Measurements from ENCODE around the gene GNAT3. TPM values are rescaled to one million over a fixed set of nuclear protein-coding genes. Genes with fewer than 3 reads are reported as not detected.

Gene GNAT3
- total RNA-seq, 4 donors from 2014 or later = not detected

GRCh38 chr7:80428161-80429054 is 83.5 kb downstream of the GNAT3 start:
- no peak overlapping the region for H3K4me3 ChIP-seq
- no peaks in the 10 kb centered on the region for H3K9me3 ChIP-seq
- WGBS, 2 donors (ENCODE audit: low coverage in 1 of 2) = 25 to 49% methylated on average over 7 to 9 of the region's 9 CpGs
- H3K36me3 ChIP-seq = no peaks in the 10 kb centered on the region
- peak; percentile 16 for ATAC-seq
- TF ChIP-seq EP300 (IDR thresholded peaks at IDR 0.05) (no peak), POLR2AphosphoS5 (IDR thresholded peaks at IDR 0.05) (no peak), CTCF (IDR thresholded peaks at IDR 0.05) (peak; percentile 12 to 55 (median 52)), POLR2A (IDR thresholded peaks at IDR 0.05) (no peak)
- no peaks in the 10 kb centered on the region for H3K4me1 ChIP-seq
- no peaks in the 10 kb centered on the region for H3K27me3 ChIP-seq
- H3K27ac ChIP-seq = no peak overlapping the region

- WGBS, 2 donors (ENCODE audit: low coverage in 1 of 2) = 74 to 75% methylated on average over 3 to 4 of the region's 4 CpGs
These were observed 84.6 kb downstream of the GNAT3 start for GRCh38 chr7:80427218-80427617.

GRCh38 chr7:80420876-80421275 is 91.0 kb downstream of the GNAT3 start:
- ATAC-seq = no peak
- no peaks in the 10 kb centered on the region for H3K9me3 ChIP-seq
- no peak overlapping the region for H3K27ac ChIP-seq
- H3K27me3 ChIP-seq = no peaks in the 10 kb centered on the region
- 57 to 58% methylated on average over 2 of the region's 2 CpGs for WGBS, 2 donors (ENCODE audit: low coverage in 1 of 2)
- H3K4me3 ChIP-seq = no peak overlapping the region
- TF ChIP-seq POLR2A (IDR thresholded peaks at IDR 0.05) (no peak), CTCF (IDR thresholded peaks at IDR 0.05) (no peak), POLR2AphosphoS5 (IDR thresholded peaks at IDR 0.05) (no peak), EP300 (IDR thresholded peaks at IDR 0.05) (no peak)
- H3K4me1 ChIP-seq = peaks cover 0 to 11% (median 0%) of the 10 kb centered on the region in 3 donors
- no peaks in the 10 kb centered on the region for H3K36me3 ChIP-seq

More at GRCh38 chr7:80427218-80427617, 84.6 kb downstream of the GNAT3 start:
- Histone ChIP-seq H3K4me3 (no peak overlapping the region), H3K36me3 (no peaks in the 10 kb centered on the region), H3K27ac (no peak overlapping the region), H3K9me3 (no peaks in the 10 kb centered on the region), H3K27me3 (no peaks in the 10 kb centered on the region), H3K4me1 (no peaks in the 10 kb centered on the region)
- no peak for TF ChIP-seq POLR2A (IDR thresholded peaks at IDR 0.05)
- no peak for TF ChIP-seq CTCF (IDR thresholded peaks at IDR 0.05)
- ATAC-seq = no peak

- no peak overlapping the region for H3K4me3 ChIP-seq
- TF ChIP-seq CTCF (IDR thresholded peaks at IDR 0.05) = no peak
- no peak for TF ChIP-seq POLR2AphosphoS5 (IDR thresholded peaks at IDR 0.05)
- no peak for TF ChIP-seq EP300 (IDR thresholded peaks at IDR 0.05)
- TF ChIP-seq POLR2A (IDR thresholded peaks at IDR 0.05) = no peak
- H3K27ac ChIP-seq = no peak overlapping the region
- peaks cover 0 to 11% (median 0%) of the 10 kb centered on the region in 3 donors for H3K4me1 ChIP-seq
- no peaks in the 10 kb centered on the region for H3K36me3 ChIP-seq
- no peaks in the 10 kb centered on the region for H3K9me3 ChIP-seq
- no peaks in the 10 kb centered on the region for H3K27me3 ChIP-seq
- WGBS, 2 donors (ENCODE audit: low coverage in 1 of 2) = 80 to 86% methylated on average over 6 of the region's 6 CpGs
- ATAC-seq = no peak
These were observed 94.6 kb downstream of the GNAT3 start for GRCh38 chr7:80417211-80417793.
